ENCODE results near the gene FCRL5.
"Not testable (repeated sequence)": the region's sequence is repeated elsewhere in the genome, so short reads cannot be mapped to it uniquely, and the experiment has no call there.

FCRL5 gene

DNA sequence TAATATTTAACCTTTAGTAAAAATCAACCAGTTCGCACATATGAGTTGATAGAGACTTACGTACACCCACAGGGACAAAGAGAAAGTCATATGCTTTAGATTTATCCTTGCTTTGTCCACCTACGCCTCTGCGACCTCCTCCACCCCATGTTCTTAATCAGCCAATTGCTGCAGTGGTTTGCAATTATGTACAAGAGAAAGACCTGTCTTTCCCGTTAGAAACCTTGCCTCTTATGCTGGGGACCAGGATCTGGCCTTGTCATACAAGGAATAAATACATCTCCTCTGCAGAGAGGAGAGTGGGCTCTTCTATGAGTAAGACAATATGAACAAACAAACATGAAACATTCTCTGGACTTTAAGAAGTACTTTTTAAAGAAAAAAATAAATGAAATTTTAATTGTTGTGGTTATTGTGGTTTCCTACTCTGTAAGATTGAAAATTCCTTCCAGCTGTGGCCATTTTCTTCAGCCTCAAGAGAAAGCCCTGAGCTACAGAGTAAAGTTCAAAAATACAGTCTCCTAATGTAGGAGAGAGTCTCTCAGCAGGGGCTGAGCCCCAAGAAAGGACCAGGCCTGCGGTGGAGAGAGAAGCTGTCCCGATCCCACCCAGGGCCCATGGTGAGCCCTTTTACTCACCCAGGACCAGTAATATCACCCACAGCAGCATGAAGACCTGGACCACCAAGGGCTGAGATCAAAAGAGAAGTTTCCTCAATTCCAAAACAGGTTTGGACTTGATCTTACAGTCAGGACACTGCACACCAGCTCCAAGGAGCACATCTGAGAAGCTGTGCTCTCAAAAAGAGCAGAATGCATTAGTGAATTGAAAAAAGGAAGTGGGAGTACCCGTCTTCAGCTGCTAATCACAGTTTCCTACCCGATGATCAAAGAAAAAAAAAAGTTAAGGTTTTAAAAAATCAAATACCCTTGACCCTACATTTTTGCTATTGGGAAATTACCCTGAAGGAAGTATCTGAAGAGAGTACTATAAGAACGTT, at the start of gene FCRL5:
Gene FCRL5, minus strand, starts transcription at position 822 of the 1,000 bp plus-strand sequence. Its CDS starts 153 bp downstream, at position 669.
- DNase-seq = no peak
- in situ Hi-C loops (cut with MboI; ENCODE audit: low pct_unique_long_range_greater_than_20kb, low sequenced_read_pairs) = no loop called here

DNA sequence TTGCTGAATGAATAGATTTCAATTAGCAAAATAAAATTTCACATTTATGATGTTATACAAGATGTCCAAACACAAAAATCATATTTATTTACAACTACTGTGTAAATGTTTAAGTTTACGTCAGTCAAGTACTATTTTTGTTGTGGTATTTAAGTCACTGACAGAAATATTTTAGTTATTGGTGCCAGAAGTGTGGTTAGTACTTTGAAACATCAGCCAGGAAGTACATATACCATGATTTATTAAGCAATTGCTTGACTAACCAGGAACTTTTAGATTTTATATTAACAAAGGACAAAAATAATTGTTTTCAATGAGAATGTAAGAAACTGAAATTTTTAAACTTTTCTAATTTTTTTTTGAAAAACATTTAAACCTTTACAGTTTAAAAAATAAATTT, 47.9 kb upstream of the FCRL5 start:
- no peak for DNase-seq
- in situ Hi-C loops (cut with MboI; ENCODE audit: low pct_unique_long_range_greater_than_20kb, low sequenced_read_pairs) = no loop called here

- in situ Hi-C loops (cut with MboI; ENCODE audit: low pct_unique_long_range_greater_than_20kb, low sequenced_read_pairs) = loop anchor here (25.0 kb wide), 1 partner anchor 514 kb away; no protein-coding TSS in a partner anchor
- no peak for DNase-seq
Observed at GRCh38 chr1:157597959-157598667, 45.8 kb upstream of the FCRL5 start, which contains the start of gene FCRL4. Gene FCRL4 (minus strand): TSS chr1:157598085. CDS start chr1:157597944, 141 bp downstream.

GRCh38 chr1:157596384-157596783, 44.1 kb upstream of the FCRL5 start:
- in situ Hi-C loops (cut with MboI; ENCODE audit: low pct_unique_long_range_greater_than_20kb, low sequenced_read_pairs) = loop anchor here (25.0 kb wide), 1 partner anchor 516 kb away; no protein-coding TSS in a partner anchor

GRCh38 chr1:157595356-157595755, 43.0 kb upstream of the FCRL5 start:
- in situ Hi-C loops (cut with MboI; ENCODE audit: low pct_unique_long_range_greater_than_20kb, low sequenced_read_pairs) = loop anchor here (25.0 kb wide), 1 partner anchor 517 kb away; no protein-coding TSS in a partner anchor
- peak; percentile 89 for DNase-seq

More at GRCh38 chr1:157596384-157596783, 44.1 kb upstream of the FCRL5 start:
- DNase-seq = no peak

DNA sequence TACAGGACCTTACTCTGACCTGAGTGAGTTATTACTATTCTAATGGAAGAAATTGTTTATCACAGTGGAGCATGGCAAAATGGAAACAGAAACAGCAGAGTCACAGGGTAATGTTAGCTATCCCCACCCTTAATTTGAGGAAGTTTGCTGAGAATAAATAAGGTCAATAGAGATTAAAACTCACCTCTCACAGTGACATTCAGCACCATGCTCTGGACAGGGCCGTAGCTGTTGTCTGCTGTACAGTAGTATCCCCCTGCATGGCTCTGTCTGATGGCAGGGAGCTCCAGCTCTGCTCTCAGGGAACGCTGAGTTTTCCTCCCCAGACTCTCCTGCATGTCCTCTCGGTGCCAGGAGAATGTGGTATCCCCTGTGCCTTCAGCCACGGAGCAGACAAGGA, 33.7 kb upstream of the FCRL5 start:
- DNase-seq = no peak
- in situ Hi-C loops (cut with MboI; ENCODE audit: low pct_unique_long_range_greater_than_20kb, low sequenced_read_pairs) = loop anchor here (25.0 kb wide), 1 partner anchor 526 kb away; no protein-coding TSS in a partner anchor

- in situ Hi-C loops (cut with MboI; ENCODE audit: low pct_unique_long_range_greater_than_20kb, low sequenced_read_pairs) = loop anchor here (25.0 kb wide), 1 partner anchor 528 kb away; no protein-coding TSS in a partner anchor
Observed at GRCh38 chr1:157584503-157584902, 32.2 kb upstream of the FCRL5 start.

GRCh38 chr1:157580828-157581210, 28.5 kb upstream of the FCRL5 start:
- DNase-seq = no peak
- in situ Hi-C loops (cut with MboI; ENCODE audit: low pct_unique_long_range_greater_than_20kb, low sequenced_read_pairs) = loop anchor here (25.0 kb wide), 1 partner anchor 531 kb away; no protein-coding TSS in a partner anchor

More at GRCh38 chr1:157584503-157584902, 32.2 kb upstream of the FCRL5 start:
- DNase-seq = no peak

GRCh38 chr1:157580179-157580827, 28.0 kb upstream of the FCRL5 start:
- in situ Hi-C loops (cut with MboI; ENCODE audit: low pct_unique_long_range_greater_than_20kb, low sequenced_read_pairs) = loop anchor here (25.0 kb wide), 1 partner anchor 532 kb away; no protein-coding TSS in a partner anchor
- peak; percentile 65 for DNase-seq

DNA sequence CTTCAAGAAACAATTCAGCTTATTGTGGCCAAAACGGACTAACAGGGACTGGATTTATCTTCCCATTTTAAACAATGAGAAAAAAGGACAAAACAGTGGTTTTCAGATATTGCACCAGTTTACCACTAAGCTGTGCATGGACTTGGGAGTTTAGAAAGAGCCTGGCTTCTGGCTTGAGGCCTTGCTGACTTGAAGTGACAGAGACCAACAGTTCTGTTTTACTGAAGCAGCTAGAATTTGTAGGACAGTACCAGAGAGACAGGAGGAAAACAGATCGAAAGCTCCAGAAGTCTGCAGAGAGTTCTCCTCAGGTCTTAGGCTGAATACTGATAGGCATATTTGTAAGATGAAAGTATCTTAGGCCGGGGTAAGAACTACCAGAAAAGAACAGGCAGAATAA, 25.1 kb upstream of the FCRL5 start:
- no peak for DNase-seq
- in situ Hi-C loops (cut with MboI; ENCODE audit: low pct_unique_long_range_greater_than_20kb, low sequenced_read_pairs) = loop anchor here (25.0 kb wide), 1 partner anchor 535 kb away; no protein-coding TSS in a partner anchor

- in situ Hi-C loops (cut with MboI; ENCODE audit: low pct_unique_long_range_greater_than_20kb, low sequenced_read_pairs) = loop anchor here (25.0 kb wide), 1 partner anchor 537 kb away; no protein-coding TSS in a partner anchor
- no peak for DNase-seq
Observed at GRCh38 chr1:157575744-157576143, 23.4 kb upstream of the FCRL5 start.

- no peak for DNase-seq
- in situ Hi-C loops (cut with MboI; ENCODE audit: low pct_unique_long_range_greater_than_20kb, low sequenced_read_pairs) = loop anchor here (25.0 kb wide), 1 partner anchor 537 kb away; no protein-coding TSS in a partner anchor
Observed at GRCh38 chr1:157574836-157575235, 22.5 kb upstream of the FCRL5 start.

- DNase-seq = peak; percentile 48
- in situ Hi-C loops (cut with MboI; ENCODE audit: low pct_unique_long_range_greater_than_20kb, low sequenced_read_pairs) = no loop called here
Observed at GRCh38 chr1:157566484-157567300, 14.4 kb upstream of the FCRL5 start.

GRCh38 chr1:157562515-157562914, 10.2 kb upstream of the FCRL5 start:
- no peak for DNase-seq
- in situ Hi-C loops (cut with MboI; ENCODE audit: low pct_unique_long_range_greater_than_20kb, low sequenced_read_pairs) = no loop called here

- in situ Hi-C loops (cut with MboI; ENCODE audit: low pct_unique_long_range_greater_than_20kb, low sequenced_read_pairs) = no loop called here
- no peak for DNase-seq
Observed at GRCh38 chr1:157558119-157558518, 5.8 kb upstream of the FCRL5 start.

- DNase-seq; in situ Hi-C loops (cut with MboI; ENCODE audit: low pct_unique_long_range_greater_than_20kb, low sequenced_read_pairs): not testable (repeated sequence)
Observed at GRCh38 chr1:157548081-157548480, 4.2 kb downstream of the FCRL5 start.

GRCh38 chr1:157542676-157543075, 9.6 kb downstream of the FCRL5 start:
- DNase-seq = no peak
- in situ Hi-C loops (cut with MboI; ENCODE audit: low pct_unique_long_range_greater_than_20kb, low sequenced_read_pairs) = no loop called here

DNA sequence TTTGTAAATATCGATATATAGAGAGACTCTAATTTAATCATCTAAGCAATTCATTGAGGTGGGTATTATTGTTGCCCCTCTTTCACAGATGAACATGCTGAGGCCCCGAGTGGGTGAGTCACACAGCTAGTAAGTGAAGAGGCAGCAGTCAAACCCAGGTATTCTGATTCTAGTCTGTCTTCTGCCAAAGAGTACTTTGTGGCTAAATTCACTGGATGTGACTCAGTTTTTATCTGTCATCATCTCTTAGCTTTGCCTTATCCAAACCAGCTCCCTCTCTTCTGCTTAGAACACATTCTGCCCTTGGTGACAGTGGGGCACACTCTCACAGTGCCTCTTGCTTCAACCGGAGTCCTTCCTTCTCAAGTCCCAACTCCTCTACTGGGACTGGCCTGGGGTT, 11.5 kb downstream of the FCRL5 start:
- in situ Hi-C loops (cut with MboI; ENCODE audit: low pct_unique_long_range_greater_than_20kb, low sequenced_read_pairs) = no loop called here
- DNase-seq = no peak
